Hepatocyte (in vitro differentiated cells): ENCODE data around the gene CENPF.

Experiments
- CTCF ChIP-seq: fragments of 200-600 bp; sonication (generic); IDR thresholded peaks from 2 replicates; pipeline ENCODE4 v1.5.1; 2016; ENCODE audit warnings: antibody characterized with exemption, mild to moderate bottlenecking; ENCODE audit not compliant: poor library complexity
- EZH2phosphoT487 ChIP-seq: fragments of 200-600 bp; sonication (generic); IDR thresholded peaks from one replicate; pipeline ENCODE4 v1.6.1; 2018; ENCODE audit warnings: antibody characterized with exemption, mild to moderate bottlenecking, low read depth, moderate library complexity; ENCODE audit not compliant: unreplicated experiment, severe bottlenecking

- TF ChIP-seq CTCF (no peak), EZH2phosphoT487 (no peak)
Observed at GRCh38 chr1:214569357-214570004, 33.5 kb upstream of the CENPF start.
